ENCODE data around the gene HOXA3.
A peak's percentile ranks its signal among the peaks of the same experiment; 100 is the strongest.

HOXA3 gene

GRCh38 chr7:27097686-27098577 lies 54.5 kb downstream of the HOXA3 start:
- Histone ChIP-seq H3K9ac (ENCODE audit: low read depth, low read length) (no peak overlapping the region), H3K27me3 (ENCODE audit: control insufficient read depth, insufficient read depth, low read length) (peaks cover 100% of the 10 kb centered on the region), H3K9me3 (ENCODE audit: control insufficient read depth, insufficient read depth, low read length) (no peaks in the 10 kb centered on the region), H3K4me3 (ENCODE audit: low read depth, low read length) (no peak overlapping the region), H3K27ac (ENCODE audit: low read depth, low read length) (no peak overlapping the region), H3K36me3 (ENCODE audit: control insufficient read depth, insufficient read depth, low read length) (no peaks in the 10 kb centered on the region), H3K4me1 (ENCODE audit: control insufficient read depth, insufficient read depth, low read length) (peaks cover 34% of the 10 kb centered on the region)

- Histone ChIP-seq H3K9ac (ENCODE audit: low read depth, low read length) (no peak overlapping the region), H3K27me3 (ENCODE audit: control insufficient read depth, insufficient read depth, low read length) (peaks cover 100% of the 10 kb centered on the region), H3K4me1 (ENCODE audit: control insufficient read depth, insufficient read depth, low read length) (peaks cover 43% of the 10 kb centered on the region), H3K27ac (ENCODE audit: low read depth, low read length) (no peak overlapping the region), H3K9me3 (ENCODE audit: control insufficient read depth, insufficient read depth, low read length) (no peaks in the 10 kb centered on the region), H3K36me3 (ENCODE audit: control insufficient read depth, insufficient read depth, low read length) (no peaks in the 10 kb centered on the region), H3K4me3 (ENCODE audit: low read depth, low read length) (peak overlapping the region; percentile 57)
Observed at GRCh38 chr7:27096768-27097514, 55.4 kb downstream of the HOXA3 start.

GRCh38 chr7:27095897-27096767 lies 56.3 kb downstream of the HOXA3 start, which contains the start of gene HOXA1:
TSS of gene HOXA1 (minus strand) at chr7:27096000. CDS start at chr7:27095912, 88 bp downstream.
- H3K27me3 ChIP-seq (ENCODE audit: control insufficient read depth, insufficient read depth, low read length) = peaks cover 100% of the 10 kb centered on the region
- peak within 1 kb of the TSS; percentile 57 for H3K4me3 ChIP-seq (ENCODE audit: low read depth, low read length)
- H3K4me1 ChIP-seq (ENCODE audit: control insufficient read depth, insufficient read depth, low read length) = peaks cover 45% of the 10 kb centered on the region
- no peaks in the 10 kb centered on the region for H3K9me3 ChIP-seq (ENCODE audit: control insufficient read depth, insufficient read depth, low read length)
- no peaks in the 10 kb centered on the region for H3K36me3 ChIP-seq (ENCODE audit: control insufficient read depth, insufficient read depth, low read length)
- H3K27ac ChIP-seq (ENCODE audit: low read depth, low read length) = peak within 1 kb of the TSS; percentile 6
- H3K9ac ChIP-seq (ENCODE audit: low read depth, low read length) = no peak within 1 kb of the TSS

- H3K27ac ChIP-seq (ENCODE audit: low read depth, low read length) = no peak overlapping the region
Observed at GRCh38 chr7:27095050-27095896, 57.1 kb downstream of the HOXA3 start.

GRCh38 chr7:27094304-27095049 lies 57.9 kb downstream of the HOXA3 start:
- no peak overlapping the region for H3K27ac ChIP-seq (ENCODE audit: low read depth, low read length)
- no peak overlapping the region for H3K9ac ChIP-seq (ENCODE audit: low read depth, low read length)
- H3K4me1 ChIP-seq (ENCODE audit: control insufficient read depth, insufficient read depth, low read length) = peaks cover 45% of the 10 kb centered on the region
- no peaks in the 10 kb centered on the region for H3K9me3 ChIP-seq (ENCODE audit: control insufficient read depth, insufficient read depth, low read length)
- H3K4me3 ChIP-seq (ENCODE audit: low read depth, low read length) = no peak overlapping the region
- peaks cover 100% of the 10 kb centered on the region for H3K27me3 ChIP-seq (ENCODE audit: control insufficient read depth, insufficient read depth, low read length)
- no peaks in the 10 kb centered on the region for H3K36me3 ChIP-seq (ENCODE audit: control insufficient read depth, insufficient read depth, low read length)

More at GRCh38 chr7:27095050-27095896, 57.1 kb downstream of the HOXA3 start:
- Histone ChIP-seq H3K4me1 (ENCODE audit: control insufficient read depth, insufficient read depth, low read length) (peaks cover 45% of the 10 kb centered on the region), H3K36me3 (ENCODE audit: control insufficient read depth, insufficient read depth, low read length) (no peaks in the 10 kb centered on the region), H3K4me3 (ENCODE audit: low read depth, low read length) (peak overlapping the region; percentile 57), H3K9me3 (ENCODE audit: control insufficient read depth, insufficient read depth, low read length) (no peaks in the 10 kb centered on the region), H3K9ac (ENCODE audit: low read depth, low read length) (no peak overlapping the region), H3K27me3 (ENCODE audit: control insufficient read depth, insufficient read depth, low read length) (peaks cover 100% of the 10 kb centered on the region)

- peaks cover 45% of the 10 kb centered on the region for H3K4me1 ChIP-seq (ENCODE audit: control insufficient read depth, insufficient read depth, low read length)
- no peaks in the 10 kb centered on the region for H3K36me3 ChIP-seq (ENCODE audit: control insufficient read depth, insufficient read depth, low read length)
- no peak overlapping the region for H3K27ac ChIP-seq (ENCODE audit: low read depth, low read length)
- no peak overlapping the region for H3K4me3 ChIP-seq (ENCODE audit: low read depth, low read length)
- H3K9me3 ChIP-seq (ENCODE audit: control insufficient read depth, insufficient read depth, low read length) = no peaks in the 10 kb centered on the region
- H3K27me3 ChIP-seq (ENCODE audit: control insufficient read depth, insufficient read depth, low read length) = peaks cover 100% of the 10 kb centered on the region
- H3K9ac ChIP-seq (ENCODE audit: low read depth, low read length) = no peak overlapping the region
Observed at GRCh38 chr7:27093184-27093895, 59.0 kb downstream of the HOXA3 start.

GRCh38 chr7:27092819-27093110 lies 59.6 kb downstream of the HOXA3 start:
- no peaks in the 10 kb centered on the region for H3K9me3 ChIP-seq (ENCODE audit: control insufficient read depth, insufficient read depth, low read length)
- no peak overlapping the region for H3K27ac ChIP-seq (ENCODE audit: low read depth, low read length)
- no peaks in the 10 kb centered on the region for H3K36me3 ChIP-seq (ENCODE audit: control insufficient read depth, insufficient read depth, low read length)
- no peak overlapping the region for H3K4me3 ChIP-seq (ENCODE audit: low read depth, low read length)
- H3K9ac ChIP-seq (ENCODE audit: low read depth, low read length) = no peak overlapping the region
- peaks cover 100% of the 10 kb centered on the region for H3K27me3 ChIP-seq (ENCODE audit: control insufficient read depth, insufficient read depth, low read length)
- H3K4me1 ChIP-seq (ENCODE audit: control insufficient read depth, insufficient read depth, low read length) = peaks cover 43% of the 10 kb centered on the region

GRCh38 chr7:27091941-27092818 lies 60.2 kb downstream of the HOXA3 start:
- no peak overlapping the region for H3K4me3 ChIP-seq (ENCODE audit: low read depth, low read length)
- no peaks in the 10 kb centered on the region for H3K9me3 ChIP-seq (ENCODE audit: control insufficient read depth, insufficient read depth, low read length)
- H3K27ac ChIP-seq (ENCODE audit: low read depth, low read length) = peak overlapping the region; percentile 26
- H3K4me1 ChIP-seq (ENCODE audit: control insufficient read depth, insufficient read depth, low read length) = peaks cover 38% of the 10 kb centered on the region
- no peaks in the 10 kb centered on the region for H3K36me3 ChIP-seq (ENCODE audit: control insufficient read depth, insufficient read depth, low read length)
- no peak overlapping the region for H3K9ac ChIP-seq (ENCODE audit: low read depth, low read length)
- peaks cover 99% of the 10 kb centered on the region for H3K27me3 ChIP-seq (ENCODE audit: control insufficient read depth, insufficient read depth, low read length)

GRCh38 chr7:27091105-27091504 lies 61.3 kb downstream of the HOXA3 start:
- Histone ChIP-seq H3K9ac (ENCODE audit: low read depth, low read length) (no peak overlapping the region), H3K9me3 (ENCODE audit: control insufficient read depth, insufficient read depth, low read length) (no peaks in the 10 kb centered on the region), H3K27ac (ENCODE audit: low read depth, low read length) (peak overlapping the region; percentile 77), H3K27me3 (ENCODE audit: control insufficient read depth, insufficient read depth, low read length) (peaks cover 90% of the 10 kb centered on the region), H3K4me1 (ENCODE audit: control insufficient read depth, insufficient read depth, low read length) (peaks cover 31% of the 10 kb centered on the region), H3K36me3 (ENCODE audit: control insufficient read depth, insufficient read depth, low read length) (no peaks in the 10 kb centered on the region), H3K4me3 (ENCODE audit: low read depth, low read length) (no peak overlapping the region)

Measured in HUES48 (cell line).